ENCODE results near the gene ZDHHC16.

The ZDHHC16 gene

DNA sequence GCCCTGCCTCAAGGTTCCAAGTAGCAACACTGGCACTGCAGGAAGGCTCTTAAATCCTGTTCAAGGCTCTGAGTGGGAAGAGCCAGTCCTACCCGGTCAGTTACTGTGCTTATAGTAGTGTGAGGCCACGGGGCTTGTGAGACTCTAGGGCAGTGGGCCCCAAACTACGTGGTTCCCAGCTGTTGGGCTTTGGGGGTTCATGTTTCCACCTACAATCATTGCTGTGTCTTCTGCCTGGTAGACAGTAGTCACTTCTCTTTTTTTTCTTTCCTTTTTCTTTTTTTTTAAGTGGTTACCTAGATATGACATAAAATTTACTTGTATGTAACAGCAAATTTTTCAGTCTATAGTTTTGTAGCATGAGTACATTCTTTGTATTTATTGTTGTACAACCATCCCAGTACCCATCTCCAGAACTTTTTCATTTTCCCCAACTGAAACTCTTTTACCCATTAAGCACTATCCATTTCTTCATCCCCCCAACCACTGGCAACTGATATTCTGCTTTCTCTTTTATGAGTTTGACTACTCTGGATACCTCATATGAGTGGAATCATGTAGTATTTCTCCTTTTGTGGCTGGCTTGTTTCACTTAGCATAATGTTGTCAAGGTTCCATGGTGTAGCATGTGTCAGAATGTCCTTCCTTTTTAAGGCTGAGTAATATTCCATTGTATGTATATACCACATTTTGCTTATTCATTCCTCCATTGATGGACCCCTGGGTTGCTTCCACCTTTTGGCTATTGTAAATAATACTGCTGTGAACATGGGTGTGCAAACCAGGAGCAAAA lies 60.4 kb downstream of the ZDHHC16 start:
- no peak for ATAC-seq
- TF ChIP-seq ARNTL (CRISPR knock-in tag; IDR thresholded peaks at IDR 0.05; ENCODE audit: borderline replicate concordance, low read depth) (no peak), ZNF8 (CRISPR knock-in tag; IDR thresholded peaks at IDR 0.05) (no peak), PPARA (CRISPR knock-in tag; IDR thresholded peaks at IDR 0.05; ENCODE audit: borderline replicate concordance) (no peak), ZFP30 (CRISPR knock-in tag; IDR thresholded peaks at IDR 0.05) (no peak)
